Fibroblast of the aortic adventitia (primary cell): Measurements from ENCODE around the gene TRAF3IP1. TPM values are rescaled to one million over a fixed set of nuclear protein-coding genes. Genes with fewer than 3 reads are reported as not detected.

Experiments
- DNase-seq: peaks from one replicate; pipeline ENCODE4 v3.0.0-alpha.2; 2010; ENCODE audit warnings: low read depth
- H3K4me3 ChIP-seq: 2 replicates; pipeline ENCODE4 v1.5.1; 2011; ENCODE audit warnings: low read depth, mild to moderate bottlenecking, control low read depth, low read length, moderate library complexity
- total RNA-seq: library from RNA; depleted of rRNA; stranded (reverse); fragments of >200 nt; gene quantifications from 2 replicates; pipeline ENCODE4 v1.2.3, GENCODE V29; 2012; ENCODE audit warnings: low replicate concordance
- TF ChIP-seq, protein P1 (sequence below): IDR thresholded peaks from 2 replicates; pipeline ENCODE4 v1.5.1; 2011; ENCODE audit warnings: mild to moderate bottlenecking, low read length, control low read depth, inconsistent platforms; ENCODE audit not compliant: insufficient read depth

The TRAF3IP1 gene
- total RNA-seq, 1 donor, result 8.4 TPM

GRCh38 chr2:238294393-238295143 is 25.8 kb upstream of the TRAF3IP1 start:
- no peak overlapping the region for H3K4me3 ChIP-seq
- TF ChIP-seq, protein P1, sequence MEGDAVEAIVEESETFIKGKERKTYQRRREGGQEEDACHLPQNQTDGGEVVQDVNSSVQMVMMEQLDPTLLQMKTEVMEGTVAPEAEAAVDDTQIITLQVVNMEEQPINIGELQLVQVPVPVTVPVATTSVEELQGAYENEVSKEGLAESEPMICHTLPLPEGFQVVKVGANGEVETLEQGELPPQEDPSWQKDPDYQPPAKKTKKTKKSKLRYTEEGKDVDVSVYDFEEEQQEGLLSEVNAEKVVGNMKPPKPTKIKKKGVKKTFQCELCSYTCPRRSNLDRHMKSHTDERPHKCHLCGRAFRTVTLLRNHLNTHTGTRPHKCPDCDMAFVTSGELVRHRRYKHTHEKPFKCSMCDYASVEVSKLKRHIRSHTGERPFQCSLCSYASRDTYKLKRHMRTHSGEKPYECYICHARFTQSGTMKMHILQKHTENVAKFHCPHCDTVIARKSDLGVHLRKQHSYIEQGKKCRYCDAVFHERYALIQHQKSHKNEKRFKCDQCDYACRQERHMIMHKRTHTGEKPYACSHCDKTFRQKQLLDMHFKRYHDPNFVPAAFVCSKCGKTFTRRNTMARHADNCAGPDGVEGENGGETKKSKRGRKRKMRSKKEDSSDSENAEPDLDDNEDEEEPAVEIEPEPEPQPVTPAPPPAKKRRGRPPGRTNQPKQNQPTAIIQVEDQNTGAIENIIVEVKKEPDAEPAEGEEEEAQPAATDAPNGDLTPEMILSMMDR, result no peak

GRCh38 chr2:238295144-238296112 is 24.9 kb upstream of the TRAF3IP1 start:
- TF ChIP-seq, protein P1, result no peak

More at GRCh38 chr2:238294393-238295143, 25.8 kb upstream of the TRAF3IP1 start:
- DNase-seq, result no peak

DNA sequence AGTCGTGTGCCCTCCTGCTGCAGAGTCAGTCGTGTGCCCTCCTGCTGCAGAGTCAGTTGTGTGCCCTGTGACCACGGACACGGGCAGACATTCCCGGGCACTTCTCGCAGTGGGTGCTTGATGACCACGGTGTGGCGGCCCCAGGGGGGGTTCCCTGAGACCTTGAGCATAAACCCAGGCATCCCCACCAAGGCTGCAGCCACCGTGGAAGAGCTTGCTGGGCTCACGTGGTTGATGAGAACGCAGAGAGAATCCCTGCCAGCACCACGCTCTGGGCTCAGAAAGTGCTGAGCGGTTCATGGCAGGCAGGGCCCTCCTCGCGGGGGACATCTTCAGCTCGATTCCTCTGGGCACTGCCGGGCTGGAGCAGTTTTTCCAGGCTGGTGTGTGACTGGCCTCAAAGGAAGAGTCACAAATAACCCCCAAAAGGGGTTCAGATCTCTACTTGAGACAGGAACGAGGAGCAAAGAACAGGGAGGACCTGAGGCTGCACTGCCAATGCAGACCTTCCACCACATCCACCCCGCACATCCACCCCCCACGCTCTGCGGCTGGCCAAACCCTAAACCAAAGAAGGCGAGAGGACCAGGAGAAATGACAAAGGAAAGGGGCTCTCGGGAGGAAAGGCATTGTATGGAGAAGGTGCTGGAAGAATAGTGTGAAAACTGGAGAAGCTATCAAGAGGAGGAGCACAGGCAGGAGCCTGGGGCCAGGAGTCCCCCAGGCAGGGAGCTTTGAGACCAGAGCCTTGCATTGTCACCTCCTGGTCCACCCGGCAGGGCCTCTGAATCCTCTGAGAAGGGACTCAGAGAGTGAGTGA is 23.5 kb upstream of the TRAF3IP1 start:
- H3K4me3 ChIP-seq, result no peak overlapping the region
- TF ChIP-seq, protein P1, result no peak

More at GRCh38 chr2:238295144-238296112, 24.9 kb upstream of the TRAF3IP1 start:
- H3K4me3 ChIP-seq, result no peak overlapping the region
- no peak for DNase-seq

GRCh38 chr2:238299803-238300202 is 20.5 kb upstream of the TRAF3IP1 start:
- H3K4me3 ChIP-seq, result no peak overlapping the region
- no peak for DNase-seq
- TF ChIP-seq, protein P1, result no peak

More for the DNA sequence above, 23.5 kb upstream of the TRAF3IP1 start:
- no peak for DNase-seq

- no peak overlapping the region for H3K4me3 ChIP-seq
- DNase-seq, result no peak
- TF ChIP-seq, protein P1, result no peak
Measured at GRCh38 chr2:238302087-238302486, 18.2 kb upstream of the TRAF3IP1 start.

- TF ChIP-seq, protein P1, result no peak
- H3K4me3 ChIP-seq, result no peak overlapping the region
- no peak for DNase-seq
Measured at GRCh38 chr2:238302751-238303150, 17.6 kb upstream of the TRAF3IP1 start.
